GM12801 (cell line): ENCODE data around the gene TMPRSS12.

Source experiments
- CTCF ChIP-seq: IDR thresholded peaks from one replicate; pipeline ENCODE4 v1.5.1; 2011; ENCODE audit warnings: control low read depth; ENCODE audit not compliant: insufficient read length; ENCODE audit errors: extremely low read depth

Gene TMPRSS12

GRCh38 chr12:50894241-50894640, 51.5 kb downstream of the TMPRSS12 start:
- TF ChIP-seq CTCF, result no peak

- no peak for TF ChIP-seq CTCF
Measured at GRCh38 chr12:50901685-50902113, 59.0 kb downstream of the TMPRSS12 start.

DNA sequence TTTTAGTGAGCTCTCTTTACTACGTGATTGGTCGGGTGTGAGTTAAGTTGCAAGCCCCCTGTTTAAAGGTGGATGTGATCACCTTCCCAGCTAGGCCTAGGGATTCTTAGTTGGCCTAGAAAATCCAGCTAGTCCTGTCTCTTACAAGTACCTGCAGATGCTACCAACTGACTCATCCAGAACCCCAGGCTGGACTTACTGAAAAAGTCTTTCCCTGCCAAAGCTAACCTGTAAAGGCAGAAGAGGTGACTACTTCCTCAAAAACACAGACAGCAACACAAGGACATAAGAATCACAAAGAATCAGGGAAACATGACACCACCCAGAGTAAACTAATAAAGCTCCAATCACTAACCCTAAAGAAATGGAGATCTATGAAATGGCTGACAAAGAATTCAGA, 70.5 kb downstream of the TMPRSS12 start:
- TF ChIP-seq CTCF, result no peak

GRCh38 chr12:50914872-50915484, 72.3 kb downstream of the TMPRSS12 start:
- no peak for TF ChIP-seq CTCF

DNA sequence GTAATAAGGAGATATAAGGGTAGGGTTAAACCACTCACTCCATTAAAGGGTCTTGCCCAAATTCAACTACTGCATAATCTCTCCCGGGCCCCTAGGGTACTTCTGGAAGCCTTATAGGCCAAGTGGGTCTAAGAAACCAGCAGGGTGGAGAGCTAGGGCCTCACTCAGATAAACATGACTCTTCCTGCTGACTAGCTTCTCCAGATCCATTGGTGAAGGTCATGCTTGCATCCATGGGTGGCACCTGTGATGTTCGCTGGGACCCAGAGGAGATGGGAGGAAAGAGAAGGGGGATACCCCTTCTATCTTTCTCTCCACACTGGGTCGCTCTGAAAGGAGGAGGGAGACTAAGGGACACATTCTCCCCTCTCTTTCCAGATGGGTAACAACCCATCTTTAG, 73.6 kb downstream of the TMPRSS12 start:
- no peak for TF ChIP-seq CTCF

DNA sequence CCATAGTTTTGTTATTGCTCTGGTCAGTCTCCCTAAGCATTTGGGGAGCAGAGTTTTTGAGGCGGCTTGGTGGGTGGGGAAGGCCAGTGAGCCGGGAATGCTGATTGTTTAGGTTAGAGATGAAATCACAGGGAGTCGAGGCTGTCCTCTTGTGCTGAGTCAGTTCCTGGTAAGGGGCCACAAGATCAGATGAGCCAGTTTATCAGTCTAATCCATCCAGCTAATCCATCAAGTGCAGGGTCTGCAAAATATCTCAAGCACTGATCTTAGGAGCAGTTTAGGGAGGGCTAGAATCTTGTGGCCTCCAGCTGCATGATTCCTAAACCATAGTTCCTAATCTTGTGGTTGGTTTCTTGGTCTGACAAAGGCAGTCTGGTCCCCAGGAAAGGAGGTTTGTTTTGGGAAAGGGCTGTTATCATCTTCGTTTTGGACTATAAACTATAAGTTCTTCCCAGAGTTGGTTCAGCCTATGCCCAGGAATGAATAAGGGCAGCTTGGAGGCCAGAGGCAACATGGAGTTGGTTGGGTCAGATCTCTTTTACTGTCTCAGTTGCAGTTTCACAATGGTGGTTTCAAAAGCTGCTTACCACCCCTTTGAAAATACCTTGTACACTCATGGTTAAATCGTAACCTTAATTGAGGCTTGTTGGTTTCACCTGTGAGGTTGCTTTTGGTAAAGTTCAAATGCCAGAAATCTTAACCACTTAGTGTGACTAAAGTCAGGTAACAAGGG, 76.0 kb downstream of the TMPRSS12 start:
- TF ChIP-seq CTCF, result no peak

GRCh38 chr12:50922820-50923219, 80.1 kb downstream of the TMPRSS12 start:
- no peak for TF ChIP-seq CTCF
